ENCODE measurements around the gene DAP. TPM values are rescaled to one million over a fixed set of nuclear protein-coding genes. Genes with fewer than 3 reads are reported as not detected.
"Not testable (repeated sequence)": the region's sequence is repeated elsewhere in the genome, so short reads cannot be mapped to it uniquely, and the experiment has no call there.

Gene DAP
- total and polyA plus RNA-seq, 2 of the 4 experiments (the other 2 are of a cell fraction), result 49.6 to 189 TPM

- Histone ChIP-seq H3K4me2 (ENCODE audit: low read depth, low read length) (no peak overlapping the region), H3K4me1 (ENCODE audit: control insufficient read depth, insufficient read depth, low read length) (peaks cover 13% of the 10 kb centered on the region), H3K14ac (replicated peaks; ENCODE audit: low read depth, low read length) (no peak overlapping the region), H3K27me3 (ENCODE audit: control insufficient read depth, insufficient read depth, low read length) (no peaks in the 10 kb centered on the region), H3K56ac (ENCODE audit: extremely low read depth, insufficient read depth, low read length) (0 out of 2 replicates have a peak overlapping the region, but pooled peaks have one; percentile 15), H2BK15ac (ENCODE audit: low read depth, low read length) (no peak overlapping the region), H3K9me1 (ENCODE audit: insufficient read depth, low read length) (peaks cover 21% of the 10 kb centered on the region), H4K8ac (ENCODE audit: low read depth in 2 of 2, low read length in 2 of 2) (peak overlapping the region in 1 of 2 experiments; percentile 62; a peak in 2 of 4 replicates), H2AFZ (replicated peaks; ENCODE audit: low read length, poor library complexity) (no peak overlapping the region), H2BK5ac (ENCODE audit: low read depth, low read length, poor library complexity, severe bottlenecking) (peak overlapping the region; percentile 89), H2AK5ac (ENCODE audit: low read depth, low read length) (no peak overlapping the region), H3K4me3 (ENCODE audit: insufficient read depth, low read depth, low read length) (no peak overlapping the region), H3K36me3 (ENCODE audit: control insufficient read depth, insufficient read depth, low read length) (peaks cover 18% of the 10 kb centered on the region), H3K9ac (ENCODE audit: low read depth, low read length) (no peak overlapping the region), H4K91ac (ENCODE audit: insufficient read depth, low read depth, low read length) (no peak overlapping the region), H3K4ac (ENCODE audit: low read depth, low read length) (peak overlapping the region; percentile 85; the same call in 1 of the 2 replicates), H3K9me3 (ENCODE audit: control insufficient read depth, insufficient read depth, low read length) (no peaks in the 10 kb centered on the region), H2BK20ac (ENCODE audit: low read depth, low read length) (0 out of 2 replicates have a peak overlapping the region, but pooled peaks have one; percentile 41), H3K18ac (ENCODE audit: low read depth, low read length) (no peak overlapping the region), H4K20me1 (ENCODE audit: insufficient read depth, low read length) (peaks cover 6% of the 10 kb centered on the region; the same call in 1 of the 2 replicates), H2BK120ac (ENCODE audit: low read depth, low read length) (peak overlapping the region; percentile 81; the same call in 1 of the 2 replicates), H4K5ac (ENCODE audit: low read depth, low read length) (no peak overlapping the region), H3K27ac (ENCODE audit: insufficient read depth, low read length) (no peak overlapping the region), H2AK9ac (replicated peaks; ENCODE audit: low read depth, low read length, poor library complexity) (no peak overlapping the region), H3K79me1 (ENCODE audit: low read depth in 1 of 2, low read length in 2 of 2) (peaks cover 55 to 84% of the 10 kb centered on the region in 2 experiments), H3K23ac (ENCODE audit: low read depth, low read length) (0 out of 2 replicates have a peak overlapping the region, but pooled peaks have one; percentile 48)
- peak; percentile 91 for TF ChIP-seq FOS (IDR thresholded peaks at IDR 0.05; ENCODE audit: low read depth, low read length)
- no peak for TF ChIP-seq RFX5 (IDR thresholded peaks at IDR 0.05; ENCODE audit: low read depth, low read length)
- TF ChIP-seq CEBPB (IDR thresholded peaks at IDR 0.05; ENCODE audit: low read depth, low read length), result peak; percentile 37; the same call in 1 of the 2 replicates
- TF ChIP-seq MAFK (IDR thresholded peaks at IDR 0.05; ENCODE audit: low read depth, low read length), result no peak
- peak; percentile 80 for TF ChIP-seq RCOR1 (IDR thresholded peaks at IDR 0.05; ENCODE audit: insufficient replicate concordance, low read length)
- peak; percentile 29; the same call in 1 of the 2 replicates for TF ChIP-seq BHLHE40 (IDR thresholded peaks at IDR 0.05; ENCODE audit: low read depth, low read length)
- CTCF ChIA-PET, result no interaction called here
- dilution Hi-C loops (cut with HindIII; ENCODE audit: low sequenced_read_pairs, unreplicated experiment), result no loop called here
- in situ Hi-C loops (cut with MboI; ENCODE audit: low sequenced_read_pairs), result no loop called here
- POLR2A ChIA-PET (ENCODE audit: unreplicated experiment), result no interaction called here
- intact Hi-C loops (cut with micrococcal nuclease), result no loop called here
- DNase-seq, result peak; percentile 99
- no TSS peak for BruUV-seq (replicated peaks)
- WGBS, 2 experiments (ENCODE audit: extremely low coverage in 2 of 2, insufficient read length in 1 of 2), result no CpG with 5 or more reads among the region's 2 CpGs
- ATAC-seq (ENCODE audit: low read depth), result peak; percentile 91
Measured at GRCh38 chr5:10719965-10720364, 41.1 kb downstream of the DAP start.

- ATAC-seq (ENCODE audit: low read depth); H3K9me3 ChIP-seq (ENCODE audit: control insufficient read depth, insufficient read depth, low read length); H3K23ac ChIP-seq (ENCODE audit: low read depth, low read length); H2BK120ac ChIP-seq (ENCODE audit: low read depth, low read length); H4K91ac ChIP-seq (ENCODE audit: insufficient read depth, low read depth, low read length); H3K18ac ChIP-seq (ENCODE audit: low read depth, low read length); H3K56ac ChIP-seq (ENCODE audit: extremely low read depth, insufficient read depth, low read length); dilution Hi-C loops (cut with HindIII; ENCODE audit: low sequenced_read_pairs, unreplicated experiment); H3K9ac ChIP-seq (ENCODE audit: low read depth, low read length); POLR2A ChIA-PET (ENCODE audit: unreplicated experiment); H2BK15ac ChIP-seq (ENCODE audit: low read depth, low read length); H4K8ac ChIP-seq (ENCODE audit: low read depth in 2 of 2, low read length in 2 of 2); H3K4me3 ChIP-seq (ENCODE audit: insufficient read depth, low read depth, low read length); H3K27me3 ChIP-seq (ENCODE audit: control insufficient read depth, insufficient read depth, low read length); H2AFZ ChIP-seq (replicated peaks; ENCODE audit: low read length, poor library complexity); H4K20me1 ChIP-seq (ENCODE audit: insufficient read depth, low read length); H3K4me2 ChIP-seq (ENCODE audit: low read depth, low read length); DNase-seq; intact Hi-C loops (cut with micrococcal nuclease); in situ Hi-C loops (cut with MboI; ENCODE audit: low sequenced_read_pairs); H2BK20ac ChIP-seq (ENCODE audit: low read depth, low read length); H3K4me1 ChIP-seq (ENCODE audit: control insufficient read depth, insufficient read depth, low read length); H3K27ac ChIP-seq (ENCODE audit: insufficient read depth, low read length); H3K14ac ChIP-seq (replicated peaks; ENCODE audit: low read depth, low read length); H2AK9ac ChIP-seq (replicated peaks; ENCODE audit: low read depth, low read length, poor library complexity); H4K5ac ChIP-seq (ENCODE audit: low read depth, low read length); H2AK5ac ChIP-seq (ENCODE audit: low read depth, low read length); CTCF ChIA-PET: not testable (repeated sequence)
- H3K4ac ChIP-seq (ENCODE audit: low read depth, low read length), result peak overlapping the region; percentile 33
- no CpG with 5 or more reads among the region's 1 CpG for WGBS, 2 experiments (ENCODE audit: extremely low coverage in 2 of 2, insufficient read length in 1 of 2)
- TSS peak; percentile 3 for BruUV-seq (replicated peaks)
- peaks cover 22% of the 10 kb centered on the region for H3K36me3 ChIP-seq (ENCODE audit: control insufficient read depth, insufficient read depth, low read length)
- peaks cover 57 to 82% of the 10 kb centered on the region in 2 experiments for H3K79me1 ChIP-seq (ENCODE audit: low read depth in 1 of 2, low read length in 2 of 2)
- peak overlapping the region; percentile 4 for H2BK5ac ChIP-seq (ENCODE audit: low read depth, low read length, poor library complexity, severe bottlenecking)
- H3K9me1 ChIP-seq (ENCODE audit: insufficient read depth, low read length), result peaks cover 16% of the 10 kb centered on the region
Measured at GRCh38 chr5:10718617-10719016, 42.4 kb downstream of the DAP start.
